WTC11 (cell line): ENCODE measurements around the gene C17orf107.

Experiments
- TF ChIP-seq, protein P1 (sequence below): fragments of 200-600 bp; IDR thresholded peaks from 2 replicates; pipeline ENCODE4 v1.8.0; 2022; ENCODE audit warnings: antibody characterized with exemption
- TF ChIP-seq, protein P2 (sequence below): sonication (generic); formaldehyde crosslinking; IDR thresholded peaks from 2 replicates; pipeline ENCODE4 v1.8.1; 2023; ENCODE audit warnings: mild to moderate bottlenecking, missing genetic modification reagents, moderate library complexity
- TF ChIP-seq, protein P3 (sequence below): sonication (generic); formaldehyde crosslinking; IDR thresholded peaks from 2 replicates; pipeline ENCODE4 v1.8.1; 2023; ENCODE audit warnings: mild to moderate bottlenecking, missing genetic modification reagents
- TF ChIP-seq, protein P4 (sequence below): sonication (generic); formaldehyde crosslinking; IDR thresholded peaks from 2 replicates; pipeline ENCODE4 v1.8.0; 2022; ENCODE audit warnings: mild to moderate bottlenecking, missing genetic modification reagents

DNA sequence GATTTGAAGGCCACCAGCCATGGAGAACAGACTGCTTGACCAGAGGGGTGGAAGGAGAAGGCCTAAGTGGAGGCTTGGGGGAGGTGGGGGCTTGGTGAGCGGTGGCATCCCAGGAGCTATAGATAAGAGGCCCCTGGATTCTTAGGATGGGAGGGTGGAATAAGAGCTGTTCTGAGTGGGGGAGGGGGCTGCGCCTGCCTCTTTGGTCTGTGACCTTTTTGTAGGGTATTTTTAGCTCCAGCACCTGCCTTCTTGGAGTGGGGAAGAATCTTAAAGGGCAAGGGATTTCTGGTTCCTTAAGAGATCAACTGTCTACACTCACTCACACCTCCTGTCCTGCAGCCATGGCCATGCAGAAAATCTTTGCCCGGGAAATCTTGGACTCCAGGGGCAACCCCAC is 52.1 kb downstream of the C17orf107 start:
- TF ChIP-seq, protein P1, sequence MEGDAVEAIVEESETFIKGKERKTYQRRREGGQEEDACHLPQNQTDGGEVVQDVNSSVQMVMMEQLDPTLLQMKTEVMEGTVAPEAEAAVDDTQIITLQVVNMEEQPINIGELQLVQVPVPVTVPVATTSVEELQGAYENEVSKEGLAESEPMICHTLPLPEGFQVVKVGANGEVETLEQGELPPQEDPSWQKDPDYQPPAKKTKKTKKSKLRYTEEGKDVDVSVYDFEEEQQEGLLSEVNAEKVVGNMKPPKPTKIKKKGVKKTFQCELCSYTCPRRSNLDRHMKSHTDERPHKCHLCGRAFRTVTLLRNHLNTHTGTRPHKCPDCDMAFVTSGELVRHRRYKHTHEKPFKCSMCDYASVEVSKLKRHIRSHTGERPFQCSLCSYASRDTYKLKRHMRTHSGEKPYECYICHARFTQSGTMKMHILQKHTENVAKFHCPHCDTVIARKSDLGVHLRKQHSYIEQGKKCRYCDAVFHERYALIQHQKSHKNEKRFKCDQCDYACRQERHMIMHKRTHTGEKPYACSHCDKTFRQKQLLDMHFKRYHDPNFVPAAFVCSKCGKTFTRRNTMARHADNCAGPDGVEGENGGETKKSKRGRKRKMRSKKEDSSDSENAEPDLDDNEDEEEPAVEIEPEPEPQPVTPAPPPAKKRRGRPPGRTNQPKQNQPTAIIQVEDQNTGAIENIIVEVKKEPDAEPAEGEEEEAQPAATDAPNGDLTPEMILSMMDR: no peak
- TF ChIP-seq, protein P2, sequence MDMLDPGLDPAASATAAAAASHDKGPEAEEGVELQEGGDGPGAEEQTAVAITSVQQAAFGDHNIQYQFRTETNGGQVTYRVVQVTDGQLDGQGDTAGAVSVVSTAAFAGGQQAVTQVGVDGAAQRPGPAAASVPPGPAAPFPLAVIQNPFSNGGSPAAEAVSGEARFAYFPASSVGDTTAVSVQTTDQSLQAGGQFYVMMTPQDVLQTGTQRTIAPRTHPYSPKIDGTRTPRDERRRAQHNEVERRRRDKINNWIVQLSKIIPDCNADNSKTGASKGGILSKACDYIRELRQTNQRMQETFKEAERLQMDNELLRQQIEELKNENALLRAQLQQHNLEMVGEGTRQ: no peak
- TF ChIP-seq, protein P3, sequence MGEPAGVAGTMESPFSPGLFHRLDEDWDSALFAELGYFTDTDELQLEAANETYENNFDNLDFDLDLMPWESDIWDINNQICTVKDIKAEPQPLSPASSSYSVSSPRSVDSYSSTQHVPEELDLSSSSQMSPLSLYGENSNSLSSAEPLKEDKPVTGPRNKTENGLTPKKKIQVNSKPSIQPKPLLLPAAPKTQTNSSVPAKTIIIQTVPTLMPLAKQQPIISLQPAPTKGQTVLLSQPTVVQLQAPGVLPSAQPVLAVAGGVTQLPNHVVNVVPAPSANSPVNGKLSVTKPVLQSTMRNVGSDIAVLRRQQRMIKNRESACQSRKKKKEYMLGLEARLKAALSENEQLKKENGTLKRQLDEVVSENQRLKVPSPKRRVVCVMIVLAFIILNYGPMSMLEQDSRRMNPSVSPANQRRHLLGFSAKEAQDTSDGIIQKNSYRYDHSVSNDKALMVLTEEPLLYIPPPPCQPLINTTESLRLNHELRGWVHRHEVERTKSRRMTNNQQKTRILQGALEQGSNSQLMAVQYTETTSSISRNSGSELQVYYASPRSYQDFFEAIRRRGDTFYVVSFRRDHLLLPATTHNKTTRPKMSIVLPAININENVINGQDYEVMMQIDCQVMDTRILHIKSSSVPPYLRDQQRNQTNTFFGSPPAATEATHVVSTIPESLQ: no peak
- TF ChIP-seq, protein P4, sequence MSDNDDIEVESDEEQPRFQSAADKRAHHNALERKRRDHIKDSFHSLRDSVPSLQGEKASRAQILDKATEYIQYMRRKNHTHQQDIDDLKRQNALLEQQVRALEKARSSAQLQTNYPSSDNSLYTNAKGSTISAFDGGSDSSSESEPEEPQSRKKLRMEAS (CRISPR knock-in tag): no peak
